GM19324 (cell line): ENCODE measurements around the gene COX7A2.

ENCODE experiments used
- ATAC-seq: cut with Tn5 transposase; IDR thresholded peaks from one replicate; pipeline ENCODE4 v1.9.1; 2021; ENCODE audit warnings: mild to moderate bottlenecking, moderate library complexity; ENCODE audit not compliant: unreplicated experiment, low FRiP score

The COX7A2 gene

GRCh38 chr6:75268988-75269354, 25.4 kb upstream of the COX7A2 start:
- no peak for ATAC-seq

- ATAC-seq, result no peak
These were observed 24.8 kb upstream of the COX7A2 start for GRCh38 chr6:75268121-75268987.

GRCh38 chr6:75267461-75267860, 23.9 kb upstream of the COX7A2 start:
- no peak for ATAC-seq

GRCh38 chr6:75266716-75267291, 23.2 kb upstream of the COX7A2 start:
- ATAC-seq, result no peak

GRCh38 chr6:75263401-75263750, 19.8 kb upstream of the COX7A2 start:
- ATAC-seq, result no peak

- ATAC-seq, result no peak
These were observed 19.3 kb upstream of the COX7A2 start for GRCh38 chr6:75262716-75263400.

- ATAC-seq, result no peak
These were observed 17.7 kb upstream of the COX7A2 start for GRCh38 chr6:75261299-75261698.

- no peak for ATAC-seq
These were observed 13.9 kb upstream of the COX7A2 start for GRCh38 chr6:75257343-75258087.

GRCh38 chr6:75250552-75250951, 7.0 kb upstream of the COX7A2 start:
- ATAC-seq, result no peak

GRCh38 chr6:75249837-75250236, 6.2 kb upstream of the COX7A2 start:
- no peak for ATAC-seq

GRCh38 chr6:75246386-75246785, 2.8 kb upstream of the COX7A2 start:
- no peak for ATAC-seq

- no peak for ATAC-seq
These were observed 523 bp upstream of the COX7A2 start for GRCh38 chr6:75244063-75244584.

GRCh38 chr6:75236630-75237029, 7.0 kb downstream of the COX7A2 start:
- no peak for ATAC-seq

- no peak for ATAC-seq
These were observed 8.3 kb downstream of the COX7A2 start for GRCh38 chr6:75235271-75235670.

- no peak for ATAC-seq
These were observed 9.3 kb downstream of the COX7A2 start for GRCh38 chr6:75234126-75234865.

GRCh38 chr6:75233092-75233615, 10.4 kb downstream of the COX7A2 start:
- ATAC-seq, result no peak

GRCh38 chr6:75230484-75231325, 12.9 kb downstream of the COX7A2 start:
- no peak for ATAC-seq

GRCh38 chr6:75224303-75224926, 19.2 kb downstream of the COX7A2 start:
- no peak for ATAC-seq

GRCh38 chr6:75223428-75223827, 20.2 kb downstream of the COX7A2 start:
- ATAC-seq, result no peak
